H1 (cell line): Measurements from ENCODE around the gene ASB4. TPM values are rescaled to one million over a fixed set of nuclear protein-coding genes. Genes with fewer than 3 reads are reported as not detected.

Experiments used
- CEBPB ChIP-seq: IDR thresholded peaks from 2 replicates; pipeline ENCODE4 v1.6.1; 2012; ENCODE audit warnings: low read depth, low read length
- CTBP2 ChIP-seq: IDR thresholded peaks from 2 replicates; pipeline ENCODE4 v1.7.0; 2011; ENCODE audit warnings: borderline replicate concordance, mild to moderate bottlenecking, moderate library complexity, mixed read lengths, low read length; ENCODE audit not compliant: insufficient read depth, insufficient read length
- polyA plus RNA-seq, 7 experiments: library from polyadenylated mRNA; depleted of rRNA in 3 of 7; stranded (reverse) in 5 of 7; unstranded in 2 of 7; fragments of >200 nt in 5 of 7; fragments of 200-250 nt in 2 of 7; gene quantifications; 1 replicate in 5 of 7; 2 replicates in 1 of 7; 4 replicates in 1 of 7; pipeline versions ENCODE4 v1.2.1 to v1.2.3, GENCODE V29; 2011 to 2013; ENCODE audit warnings: missing spikeins in 2 of 7, mixed read lengths in 2 of 7
- total RNA-seq: library from RNA; stranded (reverse); fragmentation: NEBNext Ultra II Directional; extraction: Animal tissue kit (Norgen Biotek cat#: 25700); gene quantifications from 2 replicates; pipeline ENCODE4 v1.2.1, GENCODE V29; 2021

Gene ASB4
- total and polyA plus RNA-seq, 2 of the 8 experiments (the other 6 are each of a cell fraction or from before 2014, with no cell fraction given): not detected

- TF ChIP-seq CEBPB: no peak
- TF ChIP-seq CTBP2: no peak
These were observed 53.7 kb downstream of the ASB4 start (continued) for GRCh38 chr7:95539426-95539825.
